ENCODE results near the gene PPA2. TPM values are rescaled to one million over a fixed set of nuclear protein-coding genes. Genes with fewer than 3 reads are reported as not detected.
A peak's percentile ranks its signal among the peaks of the same experiment; 100 is the strongest.
"Not testable (repeated sequence)": the region's sequence is repeated elsewhere in the genome, so short reads cannot be mapped to it uniquely, and the experiment has no call there.

The PPA2 gene
- total RNA-seq, 1 experiment from 2014 or later = 165 TPM

DNA sequence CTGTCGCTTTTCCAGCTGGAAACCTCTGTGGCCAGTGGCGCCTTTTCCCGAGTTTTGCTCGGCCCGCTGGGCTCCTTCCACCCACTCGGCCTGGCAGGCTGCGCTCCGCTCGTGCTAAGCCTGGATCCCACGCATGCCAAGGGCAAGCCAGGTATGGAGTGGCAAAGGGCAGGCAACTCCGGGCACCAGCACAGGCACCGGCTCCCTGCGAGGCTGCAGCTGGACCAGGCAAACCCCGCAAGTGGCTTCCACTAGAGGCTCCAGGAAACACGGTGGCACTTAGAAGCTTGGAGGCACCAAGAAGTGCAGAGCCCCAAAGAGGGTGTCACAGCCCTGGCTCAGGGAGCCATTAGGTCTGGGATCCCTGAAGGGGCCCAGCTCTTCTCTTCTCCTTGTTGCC lies 59.5 kb downstream of the PPA2 start:
- TF ChIP-seq, protein P1, sequence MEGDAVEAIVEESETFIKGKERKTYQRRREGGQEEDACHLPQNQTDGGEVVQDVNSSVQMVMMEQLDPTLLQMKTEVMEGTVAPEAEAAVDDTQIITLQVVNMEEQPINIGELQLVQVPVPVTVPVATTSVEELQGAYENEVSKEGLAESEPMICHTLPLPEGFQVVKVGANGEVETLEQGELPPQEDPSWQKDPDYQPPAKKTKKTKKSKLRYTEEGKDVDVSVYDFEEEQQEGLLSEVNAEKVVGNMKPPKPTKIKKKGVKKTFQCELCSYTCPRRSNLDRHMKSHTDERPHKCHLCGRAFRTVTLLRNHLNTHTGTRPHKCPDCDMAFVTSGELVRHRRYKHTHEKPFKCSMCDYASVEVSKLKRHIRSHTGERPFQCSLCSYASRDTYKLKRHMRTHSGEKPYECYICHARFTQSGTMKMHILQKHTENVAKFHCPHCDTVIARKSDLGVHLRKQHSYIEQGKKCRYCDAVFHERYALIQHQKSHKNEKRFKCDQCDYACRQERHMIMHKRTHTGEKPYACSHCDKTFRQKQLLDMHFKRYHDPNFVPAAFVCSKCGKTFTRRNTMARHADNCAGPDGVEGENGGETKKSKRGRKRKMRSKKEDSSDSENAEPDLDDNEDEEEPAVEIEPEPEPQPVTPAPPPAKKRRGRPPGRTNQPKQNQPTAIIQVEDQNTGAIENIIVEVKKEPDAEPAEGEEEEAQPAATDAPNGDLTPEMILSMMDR (IDR thresholded peaks at IDR 0.05; ENCODE audit: unreplicated experiment) = no peak
- no TSS peak for BruUV-seq (replicated peaks)
- CTCF ChIA-PET = interaction anchor here (1.1 kb wide), 1 partner anchor 60 kb away, joined by 4 read pairs; the partner anchor contains the start of gene PPA2
- POLR2A ChIA-PET = no interaction called here
- Mint-ChIP-seq H3K9me3 (ENCODE audit: unreplicated experiment) (peaks cover 19% of the 10 kb centered on the region), H3K4me3 (ENCODE audit: unreplicated experiment) (no peak overlapping the region), H3K27ac (ENCODE audit: low read depth, unreplicated experiment) (no peak overlapping the region), H3K4me1 (ENCODE audit: insufficient read depth, unreplicated experiment) (no peaks in the 10 kb centered on the region), H3K27me3 (ENCODE audit: insufficient read depth, unreplicated experiment) (no peaks in the 10 kb centered on the region), H3K36me3 (ENCODE audit: insufficient read depth, unreplicated experiment) (peaks cover 35% of the 10 kb centered on the region)
- intact Hi-C loops (cut with micrococcal nuclease) = no loop called here
- no peak for DNase-seq (ENCODE audit: unreplicated experiment)

DNA sequence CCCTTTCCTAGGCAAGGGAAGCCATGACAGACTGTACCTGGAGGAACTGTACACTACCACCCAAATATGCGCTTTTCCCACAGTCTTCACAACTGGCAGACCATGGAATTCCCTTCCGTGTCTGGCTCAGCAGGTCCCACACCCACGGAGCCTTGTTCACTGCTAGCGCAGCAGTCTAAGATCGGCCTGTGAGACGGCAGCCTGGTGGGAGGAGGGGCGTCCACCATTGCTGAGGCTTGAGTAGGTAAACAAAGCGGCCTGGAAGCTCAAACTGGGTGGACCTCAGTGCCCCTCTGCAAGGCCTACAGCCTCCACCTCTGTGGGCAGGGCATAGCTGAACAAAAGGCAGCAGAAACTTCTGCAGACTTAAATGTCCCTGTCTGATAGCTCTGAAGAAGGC lies 64.7 kb downstream of the PPA2 start:
- DNase-seq (ENCODE audit: unreplicated experiment); H3K4me3 Mint-ChIP-seq (ENCODE audit: unreplicated experiment); intact Hi-C loops (cut with micrococcal nuclease); H3K4me1 Mint-ChIP-seq (ENCODE audit: insufficient read depth, unreplicated experiment); H3K27me3 Mint-ChIP-seq (ENCODE audit: insufficient read depth, unreplicated experiment); BruUV-seq (replicated peaks): not testable (repeated sequence)
- peaks cover 35% of the 10 kb centered on the region for H3K36me3 Mint-ChIP-seq (ENCODE audit: insufficient read depth, unreplicated experiment)
- H3K9me3 Mint-ChIP-seq (ENCODE audit: unreplicated experiment) = peaks cover 27% of the 10 kb centered on the region
- H3K27ac Mint-ChIP-seq (ENCODE audit: low read depth, unreplicated experiment) = peak overlapping the region; percentile 67
- ChIA-PET CTCF (interaction anchor here (0.6 kb wide), 1 partner anchor 274 kb away, joined by 4 read pairs; no protein-coding TSS in a partner anchor), POLR2A (interaction anchor here (0.7 kb wide), 1 partner anchor 64 kb away, joined by 3 read pairs; no protein-coding TSS in a partner anchor)

DNA sequence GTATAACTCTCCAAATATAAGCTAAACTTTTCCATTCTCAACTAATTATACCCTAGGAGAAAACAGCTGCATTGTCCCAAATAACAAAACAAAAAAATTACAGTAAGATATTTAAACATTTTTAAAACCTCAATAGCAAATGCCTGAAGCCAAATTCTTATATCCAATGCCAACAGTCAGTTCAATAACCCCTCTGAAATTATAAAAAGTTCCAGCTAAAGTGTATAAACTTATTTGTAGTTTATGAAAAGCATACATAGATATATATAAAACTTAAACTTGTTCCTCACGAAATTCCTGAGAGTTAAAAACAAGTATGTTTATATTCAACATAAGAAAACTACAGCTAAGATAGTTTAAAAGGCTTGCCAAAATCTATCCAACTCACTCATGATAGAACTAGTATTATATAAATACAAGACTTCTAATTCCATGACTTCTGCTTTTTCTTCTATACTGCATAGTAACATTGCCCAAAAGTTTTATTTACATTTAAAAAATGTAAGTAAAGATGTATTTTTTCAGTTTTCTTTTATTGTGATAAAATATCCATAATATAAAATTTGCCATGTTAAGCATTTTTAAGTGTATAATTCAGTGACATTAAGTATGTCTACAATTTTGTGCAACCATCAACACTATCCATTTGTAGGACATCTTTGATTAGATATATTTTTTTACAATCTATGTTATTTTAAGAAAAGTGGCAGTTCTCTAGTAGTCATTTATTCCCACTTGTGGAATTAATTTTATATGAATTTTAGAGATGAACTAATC lies 72.8 kb downstream of the PPA2 start:
- ChIA-PET POLR2A (interaction anchor here (0.7 kb wide), 1 partner anchor 216 kb away, joined by 4 read pairs; no protein-coding TSS in a partner anchor), CTCF (interaction anchor here (0.7 kb wide), 1 partner anchor 73 kb away, joined by 4 read pairs; the partner anchor contains the start of gene PPA2)
- no peak for DNase-seq (ENCODE audit: unreplicated experiment)
- Mint-ChIP-seq H3K36me3 (ENCODE audit: insufficient read depth, unreplicated experiment) (peaks cover 26% of the 10 kb centered on the region), H3K4me3 (ENCODE audit: unreplicated experiment) (no peak overlapping the region), H3K27ac (ENCODE audit: low read depth, unreplicated experiment) (no peak overlapping the region), H3K9me3 (ENCODE audit: unreplicated experiment) (peaks cover 5% of the 10 kb centered on the region), H3K27me3 (ENCODE audit: insufficient read depth, unreplicated experiment) (no peaks in the 10 kb centered on the region), H3K4me1 (ENCODE audit: insufficient read depth, unreplicated experiment) (peaks cover 6% of the 10 kb centered on the region)
- TF ChIP-seq, protein P1 (IDR thresholded peaks at IDR 0.05; ENCODE audit: unreplicated experiment) = no peak
- intact Hi-C loops (cut with micrococcal nuclease) = no loop called here
- no TSS peak for BruUV-seq (replicated peaks)

GRCh38 chr4:105399532-105400161 lies 74.2 kb downstream of the PPA2 start:
- intact Hi-C loops (cut with micrococcal nuclease) = loop anchor here (10.0 kb wide), 1 partner anchor 255 kb away; the partner anchor contains the start of gene TET2
- no peaks in the 10 kb centered on the region for H3K27me3 Mint-ChIP-seq (ENCODE audit: insufficient read depth, unreplicated experiment)
- peak; percentile 84 for DNase-seq (ENCODE audit: unreplicated experiment)
- no peak overlapping the region for H3K27ac Mint-ChIP-seq (ENCODE audit: low read depth, unreplicated experiment)
- BruUV-seq (replicated peaks) = no TSS peak
- TF ChIP-seq, protein P1 (IDR thresholded peaks at IDR 0.05; ENCODE audit: unreplicated experiment) = no peak
- ChIA-PET CTCF (no interaction called here), POLR2A (no interaction called here)
- H3K4me3 Mint-ChIP-seq (ENCODE audit: unreplicated experiment) = no peak overlapping the region
- H3K36me3 Mint-ChIP-seq (ENCODE audit: insufficient read depth, unreplicated experiment) = peaks cover 23% of the 10 kb centered on the region
- H3K4me1 Mint-ChIP-seq (ENCODE audit: insufficient read depth, unreplicated experiment) = peaks cover 6% of the 10 kb centered on the region
- H3K9me3 Mint-ChIP-seq (ENCODE audit: unreplicated experiment) = no peaks in the 10 kb centered on the region

Data from MCF 10A (cell line).